Measurements from ENCODE around the gene HMOX1.

GRCh38 chr22:35418088-35418487, 37.2 kb downstream of the HMOX1 start:
- TF ChIP-seq CTCF (IDR thresholded peaks at IDR 0.05; ENCODE audit: extremely low read depth in 1 of 2, insufficient read depth in 1 of 2, low read depth in 1 of 2, low read length in 2 of 2) (no peak), EZH2 (IDR thresholded peaks at IDR 0.05; ENCODE audit: borderline replicate concordance, low read depth, low read length, severe bottlenecking) (no peak), POLR2A (IDR thresholded peaks at IDR 0.05; ENCODE audit: low read depth, low read length) (no peak), POLR2AphosphoS5 (IDR thresholded peaks at IDR 0.05; ENCODE audit: insufficient read depth, low read depth, low read length) (no peak), JUN (IDR thresholded peaks at IDR 0.05; ENCODE audit: borderline replicate concordance, insufficient read depth, insufficient read length, low read depth) (no peak), MYC (IDR thresholded peaks at IDR 0.05; ENCODE audit: low read depth, low read length) (no peak), GATA2 (IDR thresholded peaks at IDR 0.05; ENCODE audit: insufficient read depth, insufficient read length, low read depth, low read length) (no peak)
- TF ChIP-seq, protein P1, sequence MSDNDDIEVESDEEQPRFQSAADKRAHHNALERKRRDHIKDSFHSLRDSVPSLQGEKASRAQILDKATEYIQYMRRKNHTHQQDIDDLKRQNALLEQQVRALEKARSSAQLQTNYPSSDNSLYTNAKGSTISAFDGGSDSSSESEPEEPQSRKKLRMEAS (IDR thresholded peaks at IDR 0.05; ENCODE audit: insufficient read depth, insufficient read length) = no peak

All from endothelial cell of umbilical vein (primary cell).